HepG2 (cell line): ENCODE results near the gene RNF182. TPM values are rescaled to one million over a fixed set of nuclear protein-coding genes. Genes with fewer than 3 reads are reported as not detected.

ENCODE experiments used
- ATAC-seq: fragments of 200-7000 bp; cut with Tn5 transposase; 3 replicates; pipeline ENCODE4 v1.9.1; 2020; ENCODE audit warnings: mild to moderate bottlenecking, moderate library complexity
- BruUV-seq: library from RNA; stranded (reverse); fragments of 400-500 nt; replicated peaks from 2 replicates; lab custom pipeline; 2021; lab: Mats Ljungman, UMichigan
- CTCF ChIA-PET: fragments of 300-600 bp; formaldehyde crosslinking; extraction: SDS; loops from one replicate; lab custom pipeline; 2021; ENCODE audit warnings: low total read pairs, inconsistent platforms, low intra/inter-chr PET ratio; lab: Yijun Ruan, JAX
- POLR2A ChIA-PET: fragments of 350-600 bp; sonication (Branson Sonifier 250); formaldehyde crosslinking; loops from one replicate; lab custom pipeline; 2020; ENCODE audit warnings: antibody characterized with exemption, inconsistent platforms; lab: Yijun Ruan, JAX
- DNase-seq: peaks from one replicate; pipeline ENCODE4 v3.0.0-alpha.2; 2015; ENCODE audit warnings: low spot score
- FAIRE-seq: peaks from 3 replicates; lab custom pipeline; 2011; peaks lifted over from hg19 to GRCh38; lab: Jason Lieb, UNC
- H2AFZ ChIP-seq: one replicate; pipeline ENCODE4 v1.6.1; 2011; ENCODE audit warnings: low read length, inconsistent platforms
- H3K27ac ChIP-seq: fragments of 300-600 bp; 3 replicates; pipeline ENCODE4 v1.8.0; 2011; ENCODE audit warnings: mixed run types, mild to moderate bottlenecking, mixed read lengths, low read length, inconsistent platforms; ENCODE audit not compliant: insufficient read depth; ENCODE audit errors: extremely low read length
- H3K27me3 ChIP-seq, 2 experiments: fragments of 200-600 bp in 1 of 2; 2 replicates in 1 of 2; 3 replicates in 1 of 2; pipeline versions ENCODE4 v1.6.0 to v1.8.0; 2011; ENCODE audit warnings: low read length in 2 of 2, mild to moderate bottlenecking in 2 of 2, moderate library complexity in 2 of 2, inconsistent platforms in 1 of 2; ENCODE audit not compliant: insufficient read depth in 2 of 2, control insufficient read depth in 1 of 2
- H3K36me3 ChIP-seq, 2 experiments: fragments of 200-600 bp in 1 of 2; replicated peaks in 1 of 2; 2 replicates in 1 of 2; 3 replicates in 1 of 2; pipeline versions ENCODE4 v1.5.1 to v1.8.0; 2011; ENCODE audit warnings: low read length in 2 of 2, inconsistent platforms in 1 of 2; ENCODE audit not compliant: insufficient read depth in 2 of 2, control insufficient read depth in 1 of 2
- H3K4me1 ChIP-seq: 2 replicates; pipeline ENCODE4 v1.5.1; 2012; ENCODE audit warnings: low read length, inconsistent platforms; ENCODE audit not compliant: insufficient read depth
- H3K4me2 ChIP-seq: 2 replicates; pipeline ENCODE4 v1.6.0; 2011; ENCODE audit warnings: low read depth, low read length, inconsistent platforms
- H3K4me3 ChIP-seq, 3 experiments: fragments of 200-600 bp in 1 of 3; sonication (generic), shearing (Covaris generic) in 1 of 3; replicated peaks in 1 of 3; 2 replicates each; pipeline ENCODE4 v1.5.1; 2011 to 2016; ENCODE audit warnings: low read length in 3 of 3, inconsistent platforms in 2 of 3, low read depth in 2 of 3, mild to moderate bottlenecking in 2 of 3, control low read depth in 1 of 3, mixed read lengths in 1 of 3; ENCODE audit not compliant: insufficient read depth in 1 of 3
- H3K79me2 ChIP-seq: one replicate; pipeline ENCODE4 v1.6.1; 2011; ENCODE audit warnings: low read length, inconsistent platforms; ENCODE audit not compliant: insufficient read depth
- H3K9ac ChIP-seq: 2 replicates; pipeline ENCODE4 v1.6.0; 2011; ENCODE audit warnings: mild to moderate bottlenecking, low read depth, low read length, inconsistent platforms; ENCODE audit not compliant: insufficient read depth
- H3K9me3 ChIP-seq: 2 replicates; pipeline ENCODE4 v1.5.1; 2012; ENCODE audit warnings: mild to moderate bottlenecking, low read length
- H4K20me1 ChIP-seq: 2 replicates; pipeline ENCODE4 v1.6.0; 2011; ENCODE audit warnings: inconsistent platforms, mild to moderate bottlenecking, low read length, moderate library complexity; ENCODE audit not compliant: insufficient read depth
- ARNTL ChIP-seq: sonication (generic); formaldehyde crosslinking; IDR thresholded peaks from 2 replicates; pipeline ENCODE4 v1.4.0; 2020; ENCODE audit warnings: mild to moderate bottlenecking, missing genetic modification reagents
- NFATC3 ChIP-seq: sonication (generic); formaldehyde crosslinking; IDR thresholded peaks from 2 replicates; pipeline ENCODE4 v1.5.1; 2020; ENCODE audit warnings: mild to moderate bottlenecking, missing genetic modification reagents
- RBM22 ChIP-seq: fragments of 200-400 bp; formaldehyde crosslinking; optimal IDR thresholded peaks from 2 replicates; pipeline ENCODE3; 2017; ENCODE audit warnings: mild to moderate bottlenecking, low read length, moderate library complexity
- ZBTB20 ChIP-seq: sonication (generic); formaldehyde crosslinking; IDR thresholded peaks from 2 replicates; pipeline ENCODE4 v1.8.1; 2023; ENCODE audit warnings: missing genetic modification reagents, low read depth, mild to moderate bottlenecking, borderline replicate concordance
- ZKSCAN1 ChIP-seq: fragments of 150-350 bp; IDR thresholded peaks from 2 replicates; pipeline ENCODE4 v1.6.1; 2014; ENCODE audit warnings: low read length
- ZNF432 ChIP-seq: sonication (generic); formaldehyde crosslinking; IDR thresholded peaks from 2 replicates; pipeline ENCODE4 v1.5.0; 2020; ENCODE audit warnings: missing genetic modification reagents, mild to moderate bottlenecking, borderline replicate concordance
- ZNF552 ChIP-seq: sonication (generic); formaldehyde crosslinking; IDR thresholded peaks from 2 replicates; pipeline ENCODE4 v1.9.0; 2022; ENCODE audit warnings: missing genetic modification reagents, mild to moderate bottlenecking, borderline replicate concordance
- ZNF768 ChIP-seq: sonication (generic); formaldehyde crosslinking; IDR thresholded peaks from 2 replicates; pipeline ENCODE4 v1.4.0; 2020; ENCODE audit warnings: missing genetic modification reagents
- WGBS: methylation state at CpG from one replicate; pipeline ENCODE4 v1.1.6; 2017; ENCODE audit warnings: low lambda C conversion rate; 5-methylcytosine and 5-hydroxymethylcytosine counted together
- in situ Hi-C: cut with HindIII; loops from 2 replicates; pipeline ENCODE4 v1.10.0; 2017; ENCODE audit warnings: low pct_unique_long_range_greater_than_20kb; ENCODE audit not compliant: extremely low pct_ligation_motif_present
- intact Hi-C: fragments of 100-400 bp; cut with micrococcal nuclease; formaldehyde crosslinking; loops from one replicate; pipeline ENCODE4 v1.10.0; 2022; ENCODE audit not compliant: unreplicated experiment
- polyA plus RNA-seq, 8 experiments: library from polyadenylated mRNA; depleted of rRNA in 3 of 8; stranded (reverse) in 7 of 8; unstranded in 1 of 8; fragments of >200 nt; fragmentation: Illumina TruSeq in 4 of 8; extraction: Trizol in 4 of 8; gene quantifications; 2 replicates each; pipeline versions ENCODE4 v1.2.1 to v1.2.3, GENCODE V29; 2011 to 2016; ENCODE audit warnings: low read depth in 4 of 8, missing spikeins in 1 of 8, mixed read lengths in 1 of 8; ENCODE audit not compliant: insufficient read depth in 1 of 8
- total RNA-seq, 5 experiments: library from RNA; depleted of rRNA; stranded (reverse); fragments of >200 nt; fragmentation: Illumina TruSeq; extraction: Trizol; gene quantifications; 2 replicates each; pipeline ENCODE4 v1.2.3, GENCODE V29; 2016; ENCODE audit warnings: low read depth in 1 of 5
- TF ChIP-seq, protein P1 (sequence below): sonication (generic); formaldehyde crosslinking; IDR thresholded peaks from 2 replicates; pipeline ENCODE4 v1.4.0; 2020; ENCODE audit warnings: missing genetic modification reagents
- TF ChIP-seq, protein P2 (sequence below): sonication (generic); formaldehyde crosslinking; IDR thresholded peaks from 2 replicates; pipeline ENCODE4 v1.9.0; 2022; ENCODE audit warnings: missing genetic modification reagents, mild to moderate bottlenecking, borderline replicate concordance
- TF ChIP-seq, protein P3 (sequence below): sonication (generic); formaldehyde crosslinking; IDR thresholded peaks from 2 replicates; pipeline ENCODE4 v1.8.0; 2022; ENCODE audit warnings: missing genetic modification reagents, mild to moderate bottlenecking, moderate library complexity, borderline replicate concordance
- TF ChIP-seq, protein P4 (sequence below): sonication (generic); formaldehyde crosslinking; IDR thresholded peaks from 2 replicates; pipeline ENCODE4 v1.4.0; 2020; ENCODE audit warnings: missing genetic modification reagents

The RNF182 gene
- total and polyA plus RNA-seq, 2 of the 13 experiments (the other 11 are each of a cell fraction or from before 2014, with no cell fraction given), result not detected

DNA sequence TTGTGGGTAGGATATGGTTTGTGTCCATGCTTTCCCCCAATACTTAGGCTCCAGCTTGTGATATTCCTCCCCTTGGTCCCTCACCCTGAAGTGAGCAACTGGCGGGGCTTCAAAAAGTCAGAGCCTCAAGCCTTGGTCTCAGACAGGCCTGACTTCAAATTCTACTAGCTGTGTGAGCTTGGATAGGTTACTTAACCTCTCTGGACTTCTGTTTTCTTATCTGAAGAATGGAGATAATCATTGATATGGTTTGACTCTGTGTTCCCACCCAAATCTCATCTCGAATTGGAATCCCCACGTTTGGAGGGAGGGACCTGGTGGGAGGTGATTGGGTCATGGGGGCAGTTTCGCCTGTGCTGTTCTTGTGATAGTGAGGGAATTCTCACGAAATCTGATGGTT, 97.9 kb downstream of the RNF182 start (continued):
- TF ChIP-seq ZNF552 (CRISPR knock-in tag) (no peak), ZNF768 (CRISPR knock-in tag) (no peak), ZNF432 (CRISPR knock-in tag) (no peak)
- TF ChIP-seq, protein P1, sequence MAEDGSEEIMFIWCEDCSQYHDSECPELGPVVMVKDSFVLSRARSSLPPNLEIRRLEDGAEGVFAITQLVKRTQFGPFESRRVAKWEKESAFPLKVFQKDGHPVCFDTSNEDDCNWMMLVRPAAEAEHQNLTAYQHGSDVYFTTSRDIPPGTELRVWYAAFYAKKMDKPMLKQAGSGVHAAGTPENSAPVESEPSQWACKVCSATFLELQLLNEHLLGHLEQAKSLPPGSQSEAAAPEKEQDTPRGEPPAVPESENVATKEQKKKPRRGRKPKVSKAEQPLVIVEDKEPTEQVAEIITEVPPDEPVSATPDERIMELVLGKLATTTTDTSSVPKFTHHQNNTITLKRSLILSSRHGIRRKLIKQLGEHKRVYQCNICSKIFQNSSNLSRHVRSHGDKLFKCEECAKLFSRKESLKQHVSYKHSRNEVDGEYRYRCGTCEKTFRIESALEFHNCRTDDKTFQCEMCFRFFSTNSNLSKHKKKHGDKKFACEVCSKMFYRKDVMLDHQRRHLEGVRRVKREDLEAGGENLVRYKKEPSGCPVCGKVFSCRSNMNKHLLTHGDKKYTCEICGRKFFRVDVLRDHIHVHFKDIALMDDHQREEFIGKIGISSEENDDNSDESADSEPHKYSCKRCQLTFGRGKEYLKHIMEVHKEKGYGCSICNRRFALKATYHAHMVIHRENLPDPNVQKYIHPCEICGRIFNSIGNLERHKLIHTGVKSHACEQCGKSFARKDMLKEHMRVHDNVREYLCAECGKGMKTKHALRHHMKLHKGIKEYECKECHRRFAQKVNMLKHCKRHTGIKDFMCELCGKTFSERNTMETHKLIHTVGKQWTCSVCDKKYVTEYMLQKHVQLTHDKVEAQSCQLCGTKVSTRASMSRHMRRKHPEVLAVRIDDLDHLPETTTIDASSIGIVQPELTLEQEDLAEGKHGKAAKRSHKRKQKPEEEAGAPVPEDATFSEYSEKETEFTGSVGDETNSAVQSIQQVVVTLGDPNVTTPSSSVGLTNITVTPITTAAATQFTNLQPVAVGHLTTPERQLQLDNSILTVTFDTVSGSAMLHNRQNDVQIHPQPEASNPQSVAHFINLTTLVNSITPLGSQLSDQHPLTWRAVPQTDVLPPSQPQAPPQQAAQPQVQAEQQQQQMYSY (CRISPR knock-in tag), result no peak

DNA sequence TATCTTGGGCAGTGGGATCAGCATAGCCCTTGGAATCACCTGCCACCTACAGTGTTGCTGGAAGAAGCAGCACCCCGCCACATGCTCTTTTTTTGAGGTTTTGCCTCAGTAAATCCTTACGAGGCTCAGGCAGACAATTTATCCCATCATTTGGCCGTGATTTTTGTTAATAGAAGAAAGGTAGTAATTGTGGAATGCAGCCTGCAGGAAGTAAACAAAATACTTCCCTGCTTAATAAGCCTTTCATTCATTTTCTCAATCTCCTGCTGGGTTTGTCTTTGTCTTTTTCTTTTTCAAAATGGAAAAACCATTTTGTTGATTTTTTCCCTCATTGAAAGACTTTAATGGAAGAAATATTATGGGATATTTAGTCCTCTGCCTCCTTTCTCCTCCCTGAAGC, 99.1 kb downstream of the RNF182 start:
- DNase-seq (no peak), ATAC-seq (no peak), FAIRE-seq (no peak)
- no TSS peak for BruUV-seq
- Histone ChIP-seq H3K27me3 (peaks cover 7 to 37% of the 10 kb centered on the region in 2 experiments; a peak in 3 of 5 replicates), H3K9me3 (no peaks in the 10 kb centered on the region), H3K4me2 (no peak overlapping the region), H3K4me3 (no peak overlapping the region), H2AFZ (no peak overlapping the region), H3K9ac (no peak overlapping the region), H3K79me2 (no peaks in the 10 kb centered on the region), H3K27ac (no peak overlapping the region), H4K20me1 (no peaks in the 10 kb centered on the region), H3K36me3 (no peaks in the 10 kb centered on the region), H3K4me1 (no peaks in the 10 kb centered on the region)
- CTCF ChIA-PET, result no interaction called here
- POLR2A ChIA-PET, result no interaction called here
- in situ Hi-C loops (no loop called here), intact Hi-C loops (no loop called here)
- WGBS, result 7% methylated on average over 3 of the region's 3 CpGs
- TF ChIP-seq NFATC3 (CRISPR knock-in tag) (no peak), RBM22 (no peak), ZKSCAN1 (no peak), ARNTL (CRISPR knock-in tag) (no peak), ZBTB20 (CRISPR knock-in tag) (no peak)
- TF ChIP-seq, protein P2, sequence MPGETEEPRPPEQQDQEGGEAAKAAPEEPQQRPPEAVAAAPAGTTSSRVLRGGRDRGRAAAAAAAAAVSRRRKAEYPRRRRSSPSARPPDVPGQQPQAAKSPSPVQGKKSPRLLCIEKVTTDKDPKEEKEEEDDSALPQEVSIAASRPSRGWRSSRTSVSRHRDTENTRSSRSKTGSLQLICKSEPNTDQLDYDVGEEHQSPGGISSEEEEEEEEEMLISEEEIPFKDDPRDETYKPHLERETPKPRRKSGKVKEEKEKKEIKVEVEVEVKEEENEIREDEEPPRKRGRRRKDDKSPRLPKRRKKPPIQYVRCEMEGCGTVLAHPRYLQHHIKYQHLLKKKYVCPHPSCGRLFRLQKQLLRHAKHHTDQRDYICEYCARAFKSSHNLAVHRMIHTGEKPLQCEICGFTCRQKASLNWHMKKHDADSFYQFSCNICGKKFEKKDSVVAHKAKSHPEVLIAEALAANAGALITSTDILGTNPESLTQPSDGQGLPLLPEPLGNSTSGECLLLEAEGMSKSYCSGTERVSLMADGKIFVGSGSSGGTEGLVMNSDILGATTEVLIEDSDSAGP (CRISPR knock-in tag), result no peak
- TF ChIP-seq, protein P3, sequence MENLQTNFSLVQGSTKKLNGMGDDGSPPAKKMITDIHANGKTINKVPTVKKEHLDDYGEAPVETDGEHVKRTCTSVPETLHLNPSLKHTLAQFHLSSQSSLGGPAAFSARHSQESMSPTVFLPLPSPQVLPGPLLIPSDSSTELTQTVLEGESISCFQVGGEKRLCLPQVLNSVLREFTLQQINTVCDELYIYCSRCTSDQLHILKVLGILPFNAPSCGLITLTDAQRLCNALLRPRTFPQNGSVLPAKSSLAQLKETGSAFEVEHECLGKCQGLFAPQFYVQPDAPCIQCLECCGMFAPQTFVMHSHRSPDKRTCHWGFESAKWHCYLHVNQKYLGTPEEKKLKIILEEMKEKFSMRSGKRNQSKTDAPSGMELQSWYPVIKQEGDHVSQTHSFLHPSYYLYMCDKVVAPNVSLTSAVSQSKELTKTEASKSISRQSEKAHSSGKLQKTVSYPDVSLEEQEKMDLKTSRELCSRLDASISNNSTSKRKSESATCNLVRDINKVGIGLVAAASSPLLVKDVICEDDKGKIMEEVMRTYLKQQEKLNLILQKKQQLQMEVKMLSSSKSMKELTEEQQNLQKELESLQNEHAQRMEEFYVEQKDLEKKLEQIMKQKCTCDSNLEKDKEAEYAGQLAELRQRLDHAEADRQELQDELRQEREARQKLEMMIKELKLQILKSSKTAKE (CRISPR knock-in tag), result no peak
- TF ChIP-seq, protein P4, sequence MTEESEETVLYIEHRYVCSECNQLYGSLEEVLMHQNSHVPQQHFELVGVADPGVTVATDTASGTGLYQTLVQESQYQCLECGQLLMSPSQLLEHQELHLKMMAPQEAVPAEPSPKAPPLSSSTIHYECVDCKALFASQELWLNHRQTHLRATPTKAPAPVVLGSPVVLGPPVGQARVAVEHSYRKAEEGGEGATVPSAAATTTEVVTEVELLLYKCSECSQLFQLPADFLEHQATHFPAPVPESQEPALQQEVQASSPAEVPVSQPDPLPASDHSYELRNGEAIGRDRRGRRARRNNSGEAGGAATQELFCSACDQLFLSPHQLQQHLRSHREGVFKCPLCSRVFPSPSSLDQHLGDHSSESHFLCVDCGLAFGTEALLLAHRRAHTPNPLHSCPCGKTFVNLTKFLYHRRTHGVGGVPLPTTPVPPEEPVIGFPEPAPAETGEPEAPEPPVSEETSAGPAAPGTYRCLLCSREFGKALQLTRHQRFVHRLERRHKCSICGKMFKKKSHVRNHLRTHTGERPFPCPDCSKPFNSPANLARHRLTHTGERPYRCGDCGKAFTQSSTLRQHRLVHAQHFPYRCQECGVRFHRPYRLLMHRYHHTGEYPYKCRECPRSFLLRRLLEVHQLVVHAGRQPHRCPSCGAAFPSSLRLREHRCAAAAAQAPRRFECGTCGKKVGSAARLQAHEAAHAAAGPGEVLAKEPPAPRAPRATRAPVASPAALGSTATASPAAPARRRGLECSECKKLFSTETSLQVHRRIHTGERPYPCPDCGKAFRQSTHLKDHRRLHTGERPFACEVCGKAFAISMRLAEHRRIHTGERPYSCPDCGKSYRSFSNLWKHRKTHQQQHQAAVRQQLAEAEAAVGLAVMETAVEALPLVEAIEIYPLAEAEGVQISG (CRISPR knock-in tag), result no peak
